GM12878 (cell line): ENCODE results near the gene TNRC18. TPM values are rescaled to one million over a fixed set of nuclear protein-coding genes. Genes with fewer than 3 reads are reported as not detected.
A peak's percentile ranks its signal among the peaks of the same experiment; 100 is the strongest.

Source experiments
- ATF7 ChIP-seq: fragments of 450-650 bp; IDR thresholded peaks from 2 replicates; pipeline ENCODE4 v1.6.1; 2016; ENCODE audit warnings: low read depth, mild to moderate bottlenecking
- BACH1 ChIP-seq: fragments of 450-650 bp; IDR thresholded peaks from 2 replicates; pipeline ENCODE4 v1.6.1; 2017; ENCODE audit warnings: mild to moderate bottlenecking, borderline replicate concordance
- E4F1 ChIP-seq: fragments of 450-650 bp; IDR thresholded peaks from 2 replicates; pipeline ENCODE4 v1.6.1; 2018; ENCODE audit warnings: borderline replicate concordance, mild to moderate bottlenecking; ENCODE audit not compliant: partially characterized antibody
- HDAC6 ChIP-seq: fragments of 200-600 bp; sonication (generic); IDR thresholded peaks from one replicate; pipeline ENCODE4 v1.8.0; 2017; ENCODE audit warnings: antibody characterized with exemption; ENCODE audit not compliant: unreplicated experiment
- HSF1 ChIP-seq: fragments of 150-350 bp; IDR thresholded peaks from 2 replicates; pipeline ENCODE4 v1.6.1; 2014; ENCODE audit warnings: mild to moderate bottlenecking, low read depth, low read length
- IKZF2 ChIP-seq, 2 experiments: fragments of 450-650 bp; IDR thresholded peaks; 2 replicates each; pipeline ENCODE4 v1.6.1; 2017; ENCODE audit warnings: mild to moderate bottlenecking in 2 of 2, moderate library complexity in 2 of 2
- KDM1A ChIP-seq: fragments of 200-600 bp; sonication (generic); IDR thresholded peaks from 2 replicates; pipeline ENCODE4 v1.6.1; 2016; ENCODE audit warnings: borderline replicate concordance
- LARP7 ChIP-seq: fragments of 450-650 bp; IDR thresholded peaks from 2 replicates; pipeline ENCODE4 v1.6.1; 2017; ENCODE audit warnings: mild to moderate bottlenecking
- MXI1 ChIP-seq: fragments of 150-350 bp; IDR thresholded peaks from 2 replicates; pipeline ENCODE4 v1.6.1; 2011; ENCODE audit warnings: low read depth, mild to moderate bottlenecking, inconsistent platforms, low read length, improper control_type of control experiment
- NKRF ChIP-seq: fragments of 450-650 bp; conservative IDR thresholded peaks from 2 replicates; pipeline ENCODE4 v1.6.1; 2017; ENCODE audit warnings: mild to moderate bottlenecking, moderate library complexity
- PAX5 ChIP-seq: IDR thresholded peaks from 2 replicates; pipeline ENCODE4 v1.6.1; 2011; ENCODE audit warnings: low read depth, low read length, borderline replicate concordance
- POLR2AphosphoS2 ChIP-seq: IDR thresholded peaks from 2 replicates; pipeline ENCODE4 v1.6.1; 2011; ENCODE audit warnings: low read depth, mild to moderate bottlenecking, low read length, improper control_type of control experiment, moderate library complexity
- POU2F2 ChIP-seq: IDR thresholded peaks from 3 replicates; pipeline ENCODE4 v1.6.1; 2011; ENCODE audit warnings: low read depth, mild to moderate bottlenecking, low read length, borderline replicate concordance
- RCOR1 ChIP-seq: conservative IDR thresholded peaks from 2 replicates; pipeline ENCODE4 v1.6.1; 2012; ENCODE audit warnings: low read depth, low read length, improper control_type of control experiment
- RELA ChIP-seq: fragments of 450-650 bp; IDR thresholded peaks from 2 replicates; pipeline ENCODE4 v1.8.0; 2014; ENCODE audit warnings: borderline replicate concordance; ENCODE audit not compliant: partially characterized antibody
- SMAD5 ChIP-seq: IDR thresholded peaks from 2 replicates; pipeline ENCODE4 v1.6.1; 2016; ENCODE audit warnings: antibody characterized with exemption, low read depth
- TCF3 ChIP-seq: IDR thresholded peaks from 2 replicates; pipeline ENCODE4 v1.6.1; 2012; ENCODE audit warnings: low read depth, mild to moderate bottlenecking, low read length, borderline replicate concordance; ENCODE audit not compliant: insufficient read depth
- ZNF24 ChIP-seq: fragments of 450-650 bp; IDR thresholded peaks from 2 replicates; pipeline ENCODE4 v1.6.1; 2017; ENCODE audit warnings: antibody characterized with exemption, mild to moderate bottlenecking
- ZNF384 ChIP-seq: IDR thresholded peaks from 2 replicates; pipeline ENCODE4 v1.6.1; 2012; ENCODE audit warnings: low read depth, mild to moderate bottlenecking, low read length, improper control_type of control experiment, borderline replicate concordance
- polyA plus RNA-seq, 11 experiments: library from polyadenylated mRNA; depleted of rRNA in 4 of 11; unstranded in 6 of 11; stranded (reverse) in 5 of 11; fragments of >200 nt; fragmentation: Nextera tagmentation in 4 of 11; fragmentation: Illumina TruSeq in 1 of 11; extraction: Ambion mirVana in 4 of 11; extraction: Trizol in 1 of 11; gene quantifications; 1 replicate in 1 of 11; 2 replicates in 10 of 11; pipeline versions ENCODE4 v1.2.1 to v1.2.3, GENCODE V29; 2011 to 2016; ENCODE audit warnings: inconsistent platforms in 2 of 11, missing spikeins in 2 of 11, low read depth in 1 of 11
- total RNA-seq, 4 experiments: library from RNA; depleted of rRNA in 3 of 4; stranded (reverse); fragments of >200 nt in 3 of 4; fragmentation: Illumina TruSeq in 1 of 4; extraction: Trizol in 1 of 4; gene quantifications; 2 replicates each; pipeline versions ENCODE4 v1.2.1 to v1.2.3, GENCODE V29; 2013 to 2021
- TF ChIP-seq, protein P1 (sequence below): IDR thresholded peaks from 2 replicates; pipeline ENCODE4 v1.6.1; 2011; ENCODE audit warnings: mild to moderate bottlenecking, low read depth, low read length, moderate library complexity; ENCODE audit not compliant: insufficient replicate concordance

Gene TNRC18
- total and polyA plus RNA-seq, 10 of the 15 experiments (the other 5 are each of a cell fraction or from before 2014, with no cell fraction given), result 0.02 to 31.7 (median 5.4) TPM

GRCh38 chr7:5396999-5397663, 26.5 kb downstream of the TNRC18 start (continued):
- peak; percentile 92 for TF ChIP-seq RCOR1
- TF ChIP-seq MXI1, result peak; percentile 72
- TF ChIP-seq, protein P1, sequence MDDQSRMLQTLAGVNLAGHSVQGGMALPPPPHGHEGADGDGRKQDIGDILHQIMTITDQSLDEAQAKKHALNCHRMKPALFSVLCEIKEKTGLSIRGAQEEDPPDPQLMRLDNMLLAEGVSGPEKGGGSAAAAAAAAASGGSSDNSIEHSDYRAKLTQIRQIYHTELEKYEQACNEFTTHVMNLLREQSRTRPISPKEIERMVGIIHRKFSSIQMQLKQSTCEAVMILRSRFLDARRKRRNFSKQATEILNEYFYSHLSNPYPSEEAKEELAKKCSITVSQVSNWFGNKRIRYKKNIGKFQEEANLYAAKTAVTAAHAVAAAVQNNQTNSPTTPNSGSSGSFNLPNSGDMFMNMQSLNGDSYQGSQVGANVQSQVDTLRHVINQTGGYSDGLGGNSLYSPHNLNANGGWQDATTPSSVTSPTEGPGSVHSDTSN, result no peak
- TF ChIP-seq ATF7, result no peak; the same call in 1 of the 2 replicates
- peak; percentile 60; the same call in 1 of the 2 replicates for TF ChIP-seq ZNF24
- peak; percentile 47 for TF ChIP-seq E4F1
- TF ChIP-seq BACH1, result peak; percentile 40; the same call in 1 of the 2 replicates
- TF ChIP-seq ZNF384, result no peak
- TF ChIP-seq HDAC6, result peak; percentile 30
- TF ChIP-seq IKZF2 (IDR thresholded peaks at IDR 0.05), result peak; percentile 41 to 62; a peak in 3 of 4 replicates
- peak; percentile 25; the same call in 1 of the 2 replicates for TF ChIP-seq POLR2AphosphoS2
- peak; percentile 89 for TF ChIP-seq KDM1A
- TF ChIP-seq LARP7, result peak; percentile 84
- TF ChIP-seq NKRF, result peak; percentile 83
- TF ChIP-seq SMAD5, result no peak
- TF ChIP-seq HSF1, result no peak
- peak; percentile 75; the same call in 1 of the 2 replicates for TF ChIP-seq TCF3
- TF ChIP-seq POU2F2, result peak; percentile 70; the same call in 2 of the 3 replicates
- TF ChIP-seq RELA, result peak; percentile 79
- no peak; the same call in 1 of the 2 replicates for TF ChIP-seq PAX5
